ENCODE measurements around the gene PCDHA6. TPM values are rescaled to one million over a fixed set of nuclear protein-coding genes. Genes with fewer than 3 reads are reported as not detected.

PCDHA6 gene
- total and polyA plus RNA-seq, 2 experiments from 2014 or later: 2.1 to 5.2 TPM

DNA sequence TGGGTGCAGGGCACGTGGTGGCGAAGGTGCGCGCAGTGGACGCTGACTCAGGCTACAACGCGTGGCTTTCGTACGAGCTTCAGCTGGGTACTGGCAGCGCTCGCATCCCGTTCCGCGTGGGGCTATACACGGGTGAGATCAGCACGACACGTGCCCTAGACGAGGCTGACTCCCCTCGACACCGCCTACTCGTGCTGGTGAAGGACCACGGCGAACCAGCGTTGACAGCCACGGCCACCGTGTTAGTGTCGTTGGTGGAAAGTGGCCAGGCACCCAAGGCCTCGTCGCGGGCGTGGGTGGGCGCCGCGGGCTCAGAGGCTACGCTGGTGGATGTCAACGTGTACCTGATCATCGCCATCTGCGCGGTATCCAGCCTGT is 31.1 kb upstream of the PCDHA6 start (continued):
- TF ChIP-seq, protein P1, sequence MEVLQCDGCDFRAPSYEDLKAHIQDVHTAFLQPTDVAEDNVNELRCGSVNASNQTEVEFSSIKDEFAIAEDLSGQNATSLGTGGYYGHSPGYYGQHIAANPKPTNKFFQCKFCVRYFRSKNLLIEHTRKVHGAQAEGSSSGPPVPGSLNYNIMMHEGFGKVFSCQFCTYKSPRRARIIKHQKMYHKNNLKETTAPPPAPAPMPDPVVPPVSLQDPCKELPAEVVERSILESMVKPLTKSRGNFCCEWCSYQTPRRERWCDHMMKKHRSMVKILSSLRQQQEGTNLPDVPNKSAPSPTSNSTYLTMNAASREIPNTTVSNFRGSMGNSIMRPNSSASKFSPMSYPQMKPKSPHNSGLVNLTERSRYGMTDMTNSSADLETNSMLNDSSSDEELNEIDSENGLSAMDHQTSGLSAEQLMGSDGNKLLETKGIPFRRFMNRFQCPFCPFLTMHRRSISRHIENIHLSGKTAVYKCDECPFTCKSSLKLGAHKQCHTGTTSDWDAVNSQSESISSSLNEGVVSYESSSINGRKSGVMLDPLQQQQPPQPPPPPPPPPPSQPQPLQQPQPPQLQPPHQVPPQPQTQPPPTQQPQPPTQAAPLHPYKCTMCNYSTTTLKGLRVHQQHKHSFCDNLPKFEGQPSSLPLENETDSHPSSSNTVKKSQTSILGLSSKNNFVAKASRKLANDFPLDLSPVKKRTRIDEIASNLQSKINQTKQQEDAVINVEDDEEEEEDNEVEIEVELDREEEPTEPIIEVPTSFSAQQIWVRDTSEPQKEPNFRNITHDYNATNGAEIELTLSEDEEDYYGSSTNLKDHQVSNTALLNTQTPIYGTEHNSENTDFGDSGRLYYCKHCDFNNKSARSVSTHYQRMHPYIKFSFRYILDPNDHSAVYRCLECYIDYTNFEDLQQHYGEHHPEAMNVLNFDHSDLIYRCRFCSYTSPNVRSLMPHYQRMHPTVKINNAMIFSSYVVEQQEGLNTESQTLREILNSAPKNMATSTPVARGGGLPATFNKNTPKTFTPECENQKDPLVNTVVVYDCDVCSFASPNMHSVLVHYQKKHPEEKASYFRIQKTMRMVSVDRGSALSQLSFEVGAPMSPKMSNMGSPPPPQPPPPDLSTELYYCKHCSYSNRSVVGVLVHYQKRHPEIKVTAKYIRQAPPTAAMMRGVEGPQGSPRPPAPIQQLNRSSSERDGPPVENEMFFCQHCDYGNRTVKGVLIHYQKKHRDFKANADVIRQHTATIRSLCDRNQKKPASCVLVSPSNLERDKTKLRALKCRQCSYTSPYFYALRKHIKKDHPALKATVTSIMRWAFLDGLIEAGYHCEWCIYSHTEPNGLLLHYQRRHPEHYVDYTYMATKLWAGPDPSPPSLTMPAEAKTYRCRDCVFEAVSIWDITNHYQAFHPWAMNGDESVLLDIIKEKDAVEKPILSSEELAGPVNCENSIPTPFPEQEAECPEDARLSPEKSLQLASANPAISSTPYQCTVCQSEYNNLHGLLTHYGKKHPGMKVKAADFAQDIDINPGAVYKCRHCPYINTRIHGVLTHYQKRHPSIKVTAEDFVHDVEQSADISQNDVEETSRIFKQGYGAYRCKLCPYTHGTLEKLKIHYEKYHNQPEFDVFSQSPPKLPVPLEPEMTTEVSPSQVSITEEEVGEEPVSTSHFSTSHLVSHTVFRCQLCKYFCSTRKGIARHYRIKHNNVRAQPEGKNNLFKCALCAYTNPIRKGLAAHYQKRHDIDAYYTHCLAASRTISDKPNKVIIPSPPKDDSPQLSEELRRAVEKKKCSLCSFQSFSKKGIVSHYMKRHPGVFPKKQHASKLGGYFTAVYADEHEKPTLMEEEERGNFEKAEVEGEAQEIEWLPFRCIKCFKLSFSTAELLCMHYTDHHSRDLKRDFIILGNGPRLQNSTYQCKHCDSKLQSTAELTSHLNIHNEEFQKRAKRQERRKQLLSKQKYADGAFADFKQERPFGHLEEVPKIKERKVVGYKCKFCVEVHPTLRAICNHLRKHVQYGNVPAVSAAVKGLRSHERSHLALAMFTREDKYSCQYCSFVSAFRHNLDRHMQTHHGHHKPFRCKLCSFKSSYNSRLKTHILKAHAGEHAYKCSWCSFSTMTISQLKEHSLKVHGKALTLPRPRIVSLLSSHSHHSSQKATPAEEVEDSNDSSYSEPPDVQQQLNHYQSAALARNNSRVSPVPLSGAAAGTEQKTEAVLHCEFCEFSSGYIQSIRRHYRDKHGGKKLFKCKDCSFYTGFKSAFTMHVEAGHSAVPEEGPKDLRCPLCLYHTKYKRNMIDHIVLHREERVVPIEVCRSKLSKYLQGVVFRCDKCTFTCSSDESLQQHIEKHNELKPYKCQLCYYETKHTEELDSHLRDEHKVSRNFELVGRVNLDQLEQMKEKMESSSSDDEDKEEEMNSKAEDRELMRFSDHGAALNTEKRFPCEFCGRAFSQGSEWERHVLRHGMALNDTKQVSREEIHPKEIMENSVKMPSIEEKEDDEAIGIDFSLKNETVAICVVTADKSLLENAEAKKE (CRISPR knock-in tag; IDR thresholded peaks at IDR 0.05): no peak
- no peak for TF ChIP-seq NANOG (IDR thresholded peaks at IDR 0.05; ENCODE audit: borderline replicate concordance)
- TF ChIP-seq EZH2 (IDR thresholded peaks at IDR 0.05; ENCODE audit: low read depth, unreplicated experiment): no peak
- TF ChIP-seq STAT1 (IDR thresholded peaks at IDR 0.05; ENCODE audit: unreplicated experiment): no peak
- TF ChIP-seq ZNF331 (CRISPR knock-in tag; IDR thresholded peaks at IDR 0.05; ENCODE audit: low read depth): no peak
- TF ChIP-seq ZNF114 (CRISPR knock-in tag; IDR thresholded peaks at IDR 0.05): no peak
- TF ChIP-seq POLR2AphosphoS5 (IDR thresholded peaks at IDR 0.05; ENCODE audit: low read depth): no peak
- no peak for TF ChIP-seq JUNB (IDR thresholded peaks at IDR 0.05; ENCODE audit: unreplicated experiment)
- no peak for TF ChIP-seq CREB1 (CRISPR knock-in tag; IDR thresholded peaks at IDR 0.05; ENCODE audit: low read depth)

DNA sequence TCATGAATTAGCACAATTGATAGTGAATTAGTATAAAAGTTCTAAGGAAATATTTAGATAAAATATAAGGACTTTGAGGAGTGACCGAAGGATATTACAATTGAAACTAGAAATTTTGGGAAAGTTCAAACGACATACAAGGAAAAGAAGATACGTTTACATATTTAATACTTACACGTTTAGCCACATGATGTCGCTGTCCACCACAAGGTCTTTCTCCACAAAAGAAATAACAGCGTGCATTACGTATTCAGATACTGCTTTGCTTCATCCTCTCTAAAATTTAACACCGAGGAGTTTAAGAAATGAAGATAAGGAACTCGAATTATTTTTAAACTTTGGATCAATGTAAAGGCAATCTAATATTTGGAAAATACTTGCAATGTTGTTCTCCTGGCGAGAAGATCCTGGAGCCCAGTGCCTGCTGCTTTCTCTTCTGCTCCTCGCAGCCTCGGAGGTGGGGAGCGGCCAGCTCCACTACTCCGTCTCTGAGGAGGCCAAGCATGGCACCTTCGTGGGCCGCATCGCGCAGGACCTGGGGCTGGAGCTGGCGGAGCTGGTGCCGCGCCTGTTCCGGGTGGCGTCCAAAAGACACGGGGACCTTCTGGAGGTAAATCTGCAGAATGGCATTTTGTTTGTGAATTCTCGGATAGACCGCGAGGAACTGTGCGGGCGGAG is 26.8 kb upstream of the PCDHA6 start, which contains the start of gene PCDHA3:
Gene PCDHA3, plus strand, starts transcription at position 242 of the 678 bp plus-strand sequence.
- Histone ChIP-seq H2AFZ (peak within 1 kb of the TSS; percentile 15; the same call in 1 of the 2 replicates), H3F3A (replicated peaks; ENCODE audit: low read depth) (no peaks in the 10 kb centered on the region), H4K20me1 (replicated peaks; ENCODE audit: insufficient read depth) (no peaks in the 10 kb centered on the region), H3K4me1 (ENCODE audit: insufficient read depth) (no peaks in the 10 kb centered on the region), H3K27ac (ENCODE audit: low read depth) (no peak within 1 kb of the TSS), H3K4me2 (peak within 1 kb of the TSS; percentile 61), H3K4me3 (peak within 1 kb of the TSS; percentile 50), H3K36me3 (ENCODE audit: insufficient read depth) (no peaks in the 10 kb centered on the region), H3K9me2 (ENCODE audit: insufficient read depth) (no peaks in the 10 kb centered on the region), H3K27me3 (ENCODE audit: insufficient read depth) (no peaks in the 10 kb centered on the region), H3K79me2 (replicated peaks; ENCODE audit: insufficient read depth) (no peaks in the 10 kb centered on the region)
- Mint-ChIP-seq H3K36me3 (ENCODE audit: low read depth) (peaks cover 48% of the 10 kb centered on the region), H3K27ac (no peak within 1 kb of the TSS), H3K4me3 (no peak within 1 kb of the TSS), H3K9me3 (peaks cover 25% of the 10 kb centered on the region), H3K4me1 (no peaks in the 10 kb centered on the region; the same call in 1 of the 3 replicates), H3K27me3 (ENCODE audit: insufficient read depth, low read depth, poor library complexity) (no peaks in the 10 kb centered on the region)
- DNase-seq (ENCODE audit: low spot score) (peak; percentile 74), ATAC-seq (no peak)
- TF ChIP-seq, protein P2, sequence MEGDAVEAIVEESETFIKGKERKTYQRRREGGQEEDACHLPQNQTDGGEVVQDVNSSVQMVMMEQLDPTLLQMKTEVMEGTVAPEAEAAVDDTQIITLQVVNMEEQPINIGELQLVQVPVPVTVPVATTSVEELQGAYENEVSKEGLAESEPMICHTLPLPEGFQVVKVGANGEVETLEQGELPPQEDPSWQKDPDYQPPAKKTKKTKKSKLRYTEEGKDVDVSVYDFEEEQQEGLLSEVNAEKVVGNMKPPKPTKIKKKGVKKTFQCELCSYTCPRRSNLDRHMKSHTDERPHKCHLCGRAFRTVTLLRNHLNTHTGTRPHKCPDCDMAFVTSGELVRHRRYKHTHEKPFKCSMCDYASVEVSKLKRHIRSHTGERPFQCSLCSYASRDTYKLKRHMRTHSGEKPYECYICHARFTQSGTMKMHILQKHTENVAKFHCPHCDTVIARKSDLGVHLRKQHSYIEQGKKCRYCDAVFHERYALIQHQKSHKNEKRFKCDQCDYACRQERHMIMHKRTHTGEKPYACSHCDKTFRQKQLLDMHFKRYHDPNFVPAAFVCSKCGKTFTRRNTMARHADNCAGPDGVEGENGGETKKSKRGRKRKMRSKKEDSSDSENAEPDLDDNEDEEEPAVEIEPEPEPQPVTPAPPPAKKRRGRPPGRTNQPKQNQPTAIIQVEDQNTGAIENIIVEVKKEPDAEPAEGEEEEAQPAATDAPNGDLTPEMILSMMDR (conservative IDR thresholded peaks at IDR 0.05; ENCODE audit: low read depth in 2 of 2): peak; percentile 63 to 67
- TF ChIP-seq ZNF114 (CRISPR knock-in tag; IDR thresholded peaks at IDR 0.05): no peak

All from GM23338 (cell line).